Neural cell (in vitro differentiated cells): ENCODE measurements around the gene PIERCE2. TPM values are rescaled to one million over a fixed set of nuclear protein-coding genes. Genes with fewer than 3 reads are reported as not detected.
"Not testable (repeated sequence)": the region's sequence is repeated elsewhere in the genome, so short reads cannot be mapped to it uniquely, and the experiment has no call there.

Source experiments
- H2AFZ ChIP-seq: fragments of 200-600, 300-800 bp; sonication (generic), shearing (Covaris generic); 2 replicates; pipeline ENCODE4 v1.6.0; 2014; ENCODE audit warnings: low read depth, mild to moderate bottlenecking, antibody characterized with exemption, low read length, moderate library complexity
- H3F3A ChIP-seq: fragments of 200-600 bp; shearing (Covaris generic); 2 replicates; pipeline ENCODE4 v1.6.1; 2016; ENCODE audit warnings: mild to moderate bottlenecking, moderate library complexity, mixed read lengths, antibody characterized with exemption, low read length; ENCODE audit not compliant: insufficient read depth, poor library complexity, severe bottlenecking
- H3K27ac ChIP-seq: fragments of 200-600, 300-800 bp; sonication (generic), shearing (Covaris generic); 2 replicates; pipeline ENCODE4 v1.5.1; 2014; ENCODE audit warnings: mild to moderate bottlenecking, low read length, moderate library complexity
- H3K27me3 ChIP-seq: fragments of 300-800, 200-600 bp; sonication (generic), shearing (Covaris generic); 2 replicates; pipeline ENCODE4 v1.6.0; 2014; ENCODE audit warnings: mild to moderate bottlenecking, low read depth, low read length, moderate library complexity; ENCODE audit not compliant: insufficient read depth
- H3K36me3 ChIP-seq: fragments of 300-800, 200-600 bp; sonication (generic), shearing (Covaris generic); 2 replicates; pipeline ENCODE4 v1.5.1; 2014; ENCODE audit warnings: mild to moderate bottlenecking, antibody characterized with exemption, low read length, moderate library complexity; ENCODE audit not compliant: insufficient read depth
- H3K4me2 ChIP-seq: fragments of 300-800, 200-600 bp; sonication (generic), shearing (Covaris generic); 2 replicates; pipeline ENCODE4 v1.6.0; 2014; ENCODE audit warnings: mild to moderate bottlenecking, low read length
- H3K4me3 ChIP-seq: fragments of 300-800, 200-600 bp; sonication (generic), shearing (Covaris generic); 2 replicates; pipeline ENCODE4 v1.5.1; 2014; ENCODE audit warnings: mild to moderate bottlenecking, low read length, moderate library complexity
- H3K79me2 ChIP-seq: fragments of 200-600 bp; shearing (Covaris generic); replicated peaks from 2 replicates; pipeline ENCODE4 v1.6.0; 2014; ENCODE audit warnings: mild to moderate bottlenecking, low read length, moderate library complexity; ENCODE audit not compliant: insufficient read depth
- H3K9ac ChIP-seq: fragments of 300-800, 200-600 bp; sonication (generic), shearing (Covaris generic); 2 replicates; pipeline ENCODE4 v1.6.1; 2016; ENCODE audit warnings: mild to moderate bottlenecking, low read length, mixed read lengths
- H3K9me2 ChIP-seq: fragments of 200-600 bp; shearing (Covaris generic); 2 replicates; pipeline ENCODE4 v1.6.1; 2016; ENCODE audit warnings: mild to moderate bottlenecking, low read length, mixed read lengths; ENCODE audit not compliant: insufficient read depth
- H3K9me3 ChIP-seq: fragments of 200-600, 300-800 bp; sonication (generic), shearing (Covaris generic); 2 replicates; pipeline ENCODE4 v1.6.1; 2016; ENCODE audit warnings: mild to moderate bottlenecking, mixed run types, low read length, moderate library complexity, mixed read lengths
- H4K20me1 ChIP-seq: fragments of 200-600 bp; shearing (Covaris generic); 2 replicates; pipeline ENCODE4 v1.6.1; 2016; ENCODE audit warnings: mild to moderate bottlenecking, mixed run types; ENCODE audit not compliant: insufficient read depth
- CTCF ChIP-seq: fragments of 450-650 bp; IDR thresholded peaks from 2 replicates; pipeline ENCODE4 v1.5.1; 2014; ENCODE audit warnings: antibody characterized with exemption, mild to moderate bottlenecking, moderate library complexity; ENCODE audit not compliant: poor library complexity, severe bottlenecking
- EP300 ChIP-seq: fragments of 450-650 bp; conservative IDR thresholded peaks from 2 replicates; pipeline ENCODE4 v1.6.1; 2014; ENCODE audit warnings: antibody characterized with exemption, mild to moderate bottlenecking, moderate library complexity; ENCODE audit not compliant: poor library complexity, severe bottlenecking
- EZH2 ChIP-seq: fragments of 200-600, 300-800 bp; shearing (Covaris generic), sonication (generic); IDR thresholded peaks from 2 replicates; pipeline ENCODE4 v1.6.1; 2014; ENCODE audit warnings: antibody characterized with exemption, low read length, borderline replicate concordance, mild to moderate bottlenecking; ENCODE audit not compliant: insufficient read depth, poor library complexity, severe bottlenecking
- MXI1 ChIP-seq: fragments of 450-650 bp; conservative IDR thresholded peaks from 2 replicates; pipeline ENCODE4 v1.6.1; 2014; ENCODE audit warnings: antibody characterized with exemption, mild to moderate bottlenecking; ENCODE audit not compliant: poor library complexity, severe bottlenecking
- POLR2AphosphoS5 ChIP-seq: IDR thresholded peaks from 2 replicates; pipeline ENCODE4 v1.6.1; 2012
- RAD21 ChIP-seq: fragments of 450-650 bp; conservative IDR thresholded peaks from 2 replicates; pipeline ENCODE4 v1.6.1; 2014; ENCODE audit warnings: antibody characterized with exemption, mild to moderate bottlenecking, moderate library complexity
- REST ChIP-seq: IDR thresholded peaks from 2 replicates; pipeline ENCODE4 v1.6.1; 2012; ENCODE audit warnings: borderline replicate concordance
- SMC3 ChIP-seq: fragments of 450-650 bp; conservative IDR thresholded peaks from 2 replicates; pipeline ENCODE4 v1.6.1; 2014; ENCODE audit warnings: antibody characterized with exemption, mild to moderate bottlenecking, moderate library complexity; ENCODE audit not compliant: poor library complexity
- TAF1 ChIP-seq: IDR thresholded peaks from 2 replicates; pipeline ENCODE4 v1.6.1; 2012; ENCODE audit warnings: low read depth
- polyA plus RNA-seq: library from polyadenylated mRNA; depleted of rRNA; stranded (reverse); fragments of >200 nt; gene quantifications from 2 replicates; pipeline ENCODE4 v1.2.3, GENCODE V29; 2014

Gene PIERCE2
- polyA plus RNA-seq, 1 donor from 2014 or later, result 10.2 TPM

GRCh38 chr15:55394694-55395093, 13.6 kb upstream of the PIERCE2 start:
- no peaks in the 10 kb centered on the region for H4K20me1 ChIP-seq
- no peak overlapping the region for H3K4me3 ChIP-seq
- H3K9me2 ChIP-seq, result no peaks in the 10 kb centered on the region
- H3F3A ChIP-seq, result no peaks in the 10 kb centered on the region
- H2AFZ ChIP-seq, result no peak overlapping the region
- no peak overlapping the region for H3K27ac ChIP-seq
- no peaks in the 10 kb centered on the region for H3K27me3 ChIP-seq
- no peak overlapping the region for H3K9ac ChIP-seq
- H3K36me3 ChIP-seq, result no peaks in the 10 kb centered on the region
- no peaks in the 10 kb centered on the region for H3K79me2 ChIP-seq
- no peak for TF ChIP-seq REST
- no peak for TF ChIP-seq CTCF
- no peak for TF ChIP-seq RAD21
- TF ChIP-seq POLR2AphosphoS5, result no peak
- H3K4me2 ChIP-seq, result no peak overlapping the region
- no peaks in the 10 kb centered on the region for H3K9me3 ChIP-seq

GRCh38 chr15:55398243-55398642, 10.1 kb upstream of the PIERCE2 start:
- Histone ChIP-seq H3K4me3 (no peak overlapping the region), H3F3A (no peaks in the 10 kb centered on the region), H3K4me2 (no peak overlapping the region), H3K27ac (no peak overlapping the region), H4K20me1 (no peaks in the 10 kb centered on the region), H3K9me3 (no peaks in the 10 kb centered on the region), H3K9ac (no peak overlapping the region), H2AFZ (no peak overlapping the region), H3K79me2 (no peaks in the 10 kb centered on the region), H3K36me3 (no peaks in the 10 kb centered on the region), H3K27me3 (no peaks in the 10 kb centered on the region), H3K9me2 (no peaks in the 10 kb centered on the region)
- no peak for TF ChIP-seq EP300
- TF ChIP-seq MXI1, result no peak
- no peak for TF ChIP-seq POLR2AphosphoS5
- no peak for TF ChIP-seq TAF1
- no peak for TF ChIP-seq SMC3
- no peak for TF ChIP-seq RAD21
- TF ChIP-seq CTCF, result no peak
- TF ChIP-seq EZH2, result no peak
- no peak for TF ChIP-seq REST

- H3K36me3 ChIP-seq, H3K4me3 ChIP-seq, H2AFZ ChIP-seq, H3K9me2 ChIP-seq, H3K4me2 ChIP-seq, H3K27me3 ChIP-seq, H3K27ac ChIP-seq, H3K79me2 ChIP-seq, H3F3A ChIP-seq, H3K9me3 ChIP-seq, H3K9ac ChIP-seq, H4K20me1 ChIP-seq: not testable (repeated sequence)
Observed at GRCh38 chr15:55400050-55400449, 8.2 kb upstream of the PIERCE2 start.
